Sigmoid colon (tissue), 3 donors: ENCODE results near the gene RYR3.

Experiments used
- CTCF ChIP-seq, 4 experiments: fragments of 450-650 bp in 3 of 4; fragments of 200-600 bp in 1 of 4; IDR thresholded peaks; one replicate each; pipeline ENCODE4 v1.5.1; 2016 to 2019; ENCODE audit warnings: antibody characterized with exemption in 4 of 4, mild to moderate bottlenecking in 3 of 4, moderate library complexity in 2 of 4
- POLR2A ChIP-seq, 2 donors: fragments of 450-650 bp; IDR thresholded peaks; one replicate each; pipeline ENCODE4 v1.6.1; 2016; ENCODE audit warnings: antibody characterized with exemption in 2 of 2, mild to moderate bottlenecking in 2 of 2, moderate library complexity in 2 of 2

GRCh38 chr15:33279613-33280205, 31.1 kb upstream of the RYR3 start:
- TF ChIP-seq CTCF (IDR thresholded peaks at IDR 0.05) (no peak), POLR2A (IDR thresholded peaks at IDR 0.05) (no peak)
